Activated T-helper 2 cell treated with anti-CD3 and anti-CD28 coated beads, Interferon-gamma antibody, Interleukin-2, Interleukin-4, amounts not matched to agents 10 μg/mL and 5 μg/mL and 100 μg/mL, durations not matched to agents 14 hours and 24 hours and 36 hours (primary cell): ENCODE data around the gene IRF2BPL. TPM values are rescaled to one million over a fixed set of nuclear protein-coding genes. Genes with fewer than 3 reads are reported as not detected.

Experiments used
- DNase-seq: peaks from one replicate; pipeline ENCODE4 v3.0.0; 2021; ENCODE audit warnings: low spot score
- H3K27ac Mint-ChIP-seq: one replicate; pipeline ENCODE4 v1.8.0; 2021; ENCODE audit warnings: mixed read lengths
- H3K27me3 Mint-ChIP-seq: one replicate; pipeline ENCODE4 v1.8.0; 2021; ENCODE audit warnings: low read depth, mixed read lengths
- H3K36me3 Mint-ChIP-seq: one replicate; pipeline ENCODE4 v1.8.0; 2021; ENCODE audit warnings: low read depth, mixed read lengths
- H3K4me1 Mint-ChIP-seq: one replicate; pipeline ENCODE4 v1.8.0; 2021; ENCODE audit warnings: low read depth, mixed read lengths
- H3K4me3 Mint-ChIP-seq: one replicate; pipeline ENCODE4 v1.8.0; 2021; ENCODE audit warnings: low read depth, mild to moderate bottlenecking, moderate library complexity, mixed read lengths
- H3K9me3 Mint-ChIP-seq: one replicate; pipeline ENCODE4 v1.8.0; 2021; ENCODE audit warnings: mixed read lengths
- intact Hi-C: fragments of 100-400 bp; cut with micrococcal nuclease; formaldehyde crosslinking; loops from one replicate; pipeline ENCODE4 v1.15.1; 2023
- total RNA-seq: library from RNA; stranded (reverse); gene quantifications from 2 replicates; pipeline ENCODE4 v1.2.3, GENCODE V29; 2022

The IRF2BPL gene
- total RNA-seq, 1 donor from 2014 or later: 34.8 TPM

- H3K4me3 Mint-ChIP-seq: peak overlapping the region; percentile 73
- no peaks in the 10 kb centered on the region for H3K36me3 Mint-ChIP-seq
- DNase-seq: no peak
- H3K27me3 Mint-ChIP-seq: no peaks in the 10 kb centered on the region
- peak overlapping the region; percentile 89 for H3K27ac Mint-ChIP-seq
- no peaks in the 10 kb centered on the region for H3K9me3 Mint-ChIP-seq
- H3K4me1 Mint-ChIP-seq: peaks cover 75% of the 10 kb centered on the region
- intact Hi-C loops: no loop called here
Measured at GRCh38 chr14:77037215-77037937, 8.9 kb upstream of the IRF2BPL start.

GRCh38 chr14:77036484-77037214, 8.1 kb upstream of the IRF2BPL start:
- Mint-ChIP-seq H3K27ac (peak overlapping the region; percentile 69), H3K4me1 (peaks cover 76% of the 10 kb centered on the region), H3K27me3 (no peaks in the 10 kb centered on the region), H3K9me3 (no peaks in the 10 kb centered on the region), H3K36me3 (no peaks in the 10 kb centered on the region), H3K4me3 (peak overlapping the region; percentile 37)
- intact Hi-C loops: no loop called here
- DNase-seq: no peak

GRCh38 chr14:77035267-77035666, 6.8 kb upstream of the IRF2BPL start:
- peak overlapping the region; percentile 14 for H3K4me3 Mint-ChIP-seq
- H3K4me1 Mint-ChIP-seq: peaks cover 71% of the 10 kb centered on the region
- intact Hi-C loops: no loop called here
- H3K36me3 Mint-ChIP-seq: peaks cover 6% of the 10 kb centered on the region
- DNase-seq: no peak
- no peak overlapping the region for H3K27ac Mint-ChIP-seq
- H3K9me3 Mint-ChIP-seq: no peaks in the 10 kb centered on the region
- H3K27me3 Mint-ChIP-seq: no peaks in the 10 kb centered on the region

- DNase-seq: peak; percentile 77
- peak overlapping the region; percentile 99 for H3K27ac Mint-ChIP-seq
- peak overlapping the region; percentile 90 for H3K4me3 Mint-ChIP-seq
- peaks cover 72% of the 10 kb centered on the region for H3K4me1 Mint-ChIP-seq
- no peaks in the 10 kb centered on the region for H3K9me3 Mint-ChIP-seq
- H3K27me3 Mint-ChIP-seq: no peaks in the 10 kb centered on the region
- peaks cover 6% of the 10 kb centered on the region for H3K36me3 Mint-ChIP-seq
- intact Hi-C loops: loop anchor here (2.0 kb wide), 1 partner anchor 77 kb away; no protein-coding TSS in a partner anchor
Measured at GRCh38 chr14:77033622-77034589, 5.4 kb upstream of the IRF2BPL start.

GRCh38 chr14:77032844-77033621, 4.5 kb upstream of the IRF2BPL start:
- peak overlapping the region; percentile 99 for H3K27ac Mint-ChIP-seq
- intact Hi-C loops: loop anchor here (1.0 to 2.0 kb wide), 2 partner anchors 7 to 76 kb away; no protein-coding TSS in a partner anchor
- H3K9me3 Mint-ChIP-seq: no peaks in the 10 kb centered on the region
- peaks cover 6% of the 10 kb centered on the region for H3K36me3 Mint-ChIP-seq
- peak overlapping the region; percentile 90 for H3K4me3 Mint-ChIP-seq
- peaks cover 66% of the 10 kb centered on the region for H3K4me1 Mint-ChIP-seq
- no peaks in the 10 kb centered on the region for H3K27me3 Mint-ChIP-seq
- DNase-seq: peak; percentile 71

GRCh38 chr14:77032491-77032843, 4.0 kb upstream of the IRF2BPL start:
- peaks cover 60% of the 10 kb centered on the region for H3K4me1 Mint-ChIP-seq
- no peaks in the 10 kb centered on the region for H3K27me3 Mint-ChIP-seq
- no peaks in the 10 kb centered on the region for H3K9me3 Mint-ChIP-seq
- intact Hi-C loops: loop anchor here (1.0 to 2.0 kb wide), 2 partner anchors 8 to 76 kb away; no protein-coding TSS in a partner anchor
- H3K27ac Mint-ChIP-seq: peak overlapping the region; percentile 99
- no peak for DNase-seq
- peaks cover 6% of the 10 kb centered on the region for H3K36me3 Mint-ChIP-seq
- peak overlapping the region; percentile 90 for H3K4me3 Mint-ChIP-seq

GRCh38 chr14:77031759-77032490, 3.4 kb upstream of the IRF2BPL start:
- no peaks in the 10 kb centered on the region for H3K9me3 Mint-ChIP-seq
- peak overlapping the region; percentile 90 for H3K4me3 Mint-ChIP-seq
- no peaks in the 10 kb centered on the region for H3K27me3 Mint-ChIP-seq
- peak overlapping the region; percentile 99 for H3K27ac Mint-ChIP-seq
- DNase-seq: no peak
- intact Hi-C loops: loop anchor here (1.0 to 2.0 kb wide), 2 partner anchors 8 to 75 kb away; no protein-coding TSS in a partner anchor
- H3K4me1 Mint-ChIP-seq: peaks cover 55% of the 10 kb centered on the region
- H3K36me3 Mint-ChIP-seq: peaks cover 6% of the 10 kb centered on the region

GRCh38 chr14:77027538-77028383, 747 bp downstream of the IRF2BPL start:
- H3K9me3 Mint-ChIP-seq: no peaks in the 10 kb centered on the region
- H3K27ac Mint-ChIP-seq: peak overlapping the region; percentile 65
- intact Hi-C loops: loop anchor here (1.0 to 5.0 kb wide), 3 partner anchors 13 to 275 kb away; no protein-coding TSS in a partner anchor
- H3K36me3 Mint-ChIP-seq: peaks cover 39% of the 10 kb centered on the region
- H3K27me3 Mint-ChIP-seq: no peaks in the 10 kb centered on the region
- peak; percentile 56 for DNase-seq
- peaks cover 55% of the 10 kb centered on the region for H3K4me1 Mint-ChIP-seq
- peak overlapping the region; percentile 89 for H3K4me3 Mint-ChIP-seq

- Mint-ChIP-seq H3K36me3 (peaks cover 41% of the 10 kb centered on the region), H3K27me3 (no peaks in the 10 kb centered on the region), H3K4me1 (peaks cover 55% of the 10 kb centered on the region), H3K9me3 (no peaks in the 10 kb centered on the region), H3K4me3 (peak overlapping the region; percentile 89), H3K27ac (no peak overlapping the region)
- intact Hi-C loops: loop anchor here (5.0 kb wide), 1 partner anchor 275 kb away; no protein-coding TSS in a partner anchor
- DNase-seq: peak; percentile 42
Measured at GRCh38 chr14:77026930-77027537, 1.5 kb downstream of the IRF2BPL start.

GRCh38 chr14:77026166-77026929, 2.2 kb downstream of the IRF2BPL start:
- intact Hi-C loops: loop anchor here (5.0 kb wide), 1 partner anchor 276 kb away; no protein-coding TSS in a partner anchor
- peaks cover 55% of the 10 kb centered on the region for H3K4me1 Mint-ChIP-seq

More at GRCh38 chr14:77026166-77026929, 2.2 kb downstream of the IRF2BPL start:
- Mint-ChIP-seq H3K9me3 (no peaks in the 10 kb centered on the region), H3K27ac (peak overlapping the region; percentile 49), H3K4me3 (peak overlapping the region; percentile 78), H3K36me3 (peaks cover 39% of the 10 kb centered on the region), H3K27me3 (no peaks in the 10 kb centered on the region)
- no peak for DNase-seq
